Immature natural killer cell (primary cell): ENCODE results near the gene LDB1. TPM values are rescaled to one million over a fixed set of nuclear protein-coding genes. Genes with fewer than 3 reads are reported as not detected.
A peak's percentile ranks its signal among the peaks of the same experiment; 100 is the strongest.

ENCODE experiments used
- DNase-seq, 3 donors: peaks; one replicate each; pipeline ENCODE4 v3.0.0; 2022; ENCODE audit warnings: mixed read lengths in 1 of 3
- H3K27ac Mint-ChIP-seq, 6 donors: one replicate each; pipeline ENCODE4 v1.8.0; 2020; ENCODE audit warnings: mixed read lengths in 6 of 6, mild to moderate bottlenecking in 5 of 6, inconsistent platforms in 4 of 6, moderate library complexity in 3 of 6
- H3K27me3 Mint-ChIP-seq, 3 donors: one replicate each; pipeline ENCODE4 v1.8.0; 2020 to 2021; ENCODE audit warnings: low read depth in 3 of 3, mild to moderate bottlenecking in 3 of 3, mixed read lengths in 3 of 3, moderate library complexity in 3 of 3, inconsistent platforms in 1 of 3
- H3K36me3 Mint-ChIP-seq, 3 donors: one replicate each; pipeline ENCODE4 v1.8.0; 2020; ENCODE audit warnings: mixed read lengths in 3 of 3, inconsistent platforms in 2 of 3, mild to moderate bottlenecking in 2 of 3
- H3K4me1 Mint-ChIP-seq, 2 donors: one replicate each; pipeline ENCODE4 v1.8.0; 2020; ENCODE audit warnings: inconsistent platforms in 2 of 2, mild to moderate bottlenecking in 2 of 2, mixed read lengths in 2 of 2, moderate library complexity in 1 of 2
- H3K4me3 Mint-ChIP-seq, 5 donors: one replicate each; pipeline ENCODE4 v1.8.0; 2020; ENCODE audit warnings: mild to moderate bottlenecking in 5 of 5, mixed read lengths in 5 of 5, inconsistent platforms in 3 of 5, moderate library complexity in 3 of 5
- H3K9me3 Mint-ChIP-seq, 6 donors: one replicate each; pipeline ENCODE4 v1.8.0; 2020; ENCODE audit warnings: mild to moderate bottlenecking in 6 of 6, mixed read lengths in 6 of 6, inconsistent platforms in 4 of 6, moderate library complexity in 3 of 6
- polyA plus RNA-seq, 3 donors: library from polyadenylated mRNA; unstranded; fragments of 300-500 nt; fragmentation: Illumina TruSeq; gene quantifications; one replicate each; pipeline ENCODE4 v1.2.3, GENCODE V29; 2021

Gene LDB1
- polyA plus RNA-seq, 3 donors from 2014 or later = 5.5 to 24.8 (median 24.2) TPM

DNA sequence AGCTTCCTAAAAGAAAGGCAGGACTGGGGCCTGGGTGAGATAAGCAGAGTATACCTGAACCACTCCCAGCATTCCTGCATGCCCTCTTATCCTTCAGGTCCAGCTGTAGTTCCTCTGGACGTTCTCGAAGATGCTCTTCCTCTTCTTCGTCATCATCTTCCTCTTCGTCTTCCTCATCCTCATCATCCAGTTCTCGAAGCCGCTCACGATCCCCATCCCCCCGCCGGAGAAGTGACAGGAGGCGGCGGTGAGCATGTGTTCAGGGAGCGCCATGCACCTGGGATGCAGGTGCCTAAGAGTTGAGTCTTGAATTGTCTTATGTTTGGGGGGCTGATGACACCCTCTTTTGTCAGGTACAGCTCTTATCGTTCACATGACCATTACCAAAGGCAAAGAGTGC, 28.1 kb upstream of the LDB1 start:
- Mint-ChIP-seq H3K27me3 (peaks cover 0 to 11% (median 10%) of the 10 kb centered on the region in 3 donors), H3K27ac (peak overlapping the region in 2 of 6 donors; percentile 3 to 55), H3K36me3 (peaks cover 15 to 24% (median 19%) of the 10 kb centered on the region in 3 donors), H3K4me3 (no peak overlapping the region), H3K4me1 (peaks cover 23 to 27% of the 10 kb centered on the region in 2 donors), H3K9me3 (no peaks in the 10 kb centered on the region)
- no peak for DNase-seq

GRCh38 chr10:102147561-102147960, 27.4 kb upstream of the LDB1 start:
- Mint-ChIP-seq H3K36me3 (peaks cover 15 to 25% (median 24%) of the 10 kb centered on the region in 3 donors), H3K4me1 (peaks cover 16 to 20% of the 10 kb centered on the region in 2 donors), H3K9me3 (no peaks in the 10 kb centered on the region), H3K27me3 (peaks cover 0 to 9% (median 8%) of the 10 kb centered on the region in 3 donors), H3K27ac (peak overlapping the region in 4 of 6 donors; percentile 17 to 62 (median 52)), H3K4me3 (no peak overlapping the region)
- no peak for DNase-seq

GRCh38 chr10:102146971-102147428, 26.8 kb upstream of the LDB1 start:
- Mint-ChIP-seq H3K27ac (peak overlapping the region in 4 of 6 donors; percentile 17 to 58 (median 52)), H3K4me1 (peaks cover 12 to 14% of the 10 kb centered on the region in 2 donors), H3K27me3 (peaks cover 0 to 4% (median 3%) of the 10 kb centered on the region in 3 donors)

GRCh38 chr10:102141583-102142107, 21.5 kb upstream of the LDB1 start:
- Mint-ChIP-seq H3K36me3 (peaks cover 11 to 42% (median 19%) of the 10 kb centered on the region in 3 donors), H3K4me3 (no peak overlapping the region), H3K9me3 (no peaks in the 10 kb centered on the region), H3K27me3 (peaks cover 1 to 3% (median 2%) of the 10 kb centered on the region in 3 donors), H3K27ac (no peak overlapping the region), H3K4me1 (peaks cover 5 to 7% of the 10 kb centered on the region in 2 donors)
- no peak for DNase-seq

More at GRCh38 chr10:102146971-102147428, 26.8 kb upstream of the LDB1 start:
- DNase-seq = no peak
- H3K4me3 Mint-ChIP-seq = no peak overlapping the region
- peaks cover 15 to 26% (median 24%) of the 10 kb centered on the region in 3 donors for H3K36me3 Mint-ChIP-seq
- no peaks in the 10 kb centered on the region for H3K9me3 Mint-ChIP-seq

DNA sequence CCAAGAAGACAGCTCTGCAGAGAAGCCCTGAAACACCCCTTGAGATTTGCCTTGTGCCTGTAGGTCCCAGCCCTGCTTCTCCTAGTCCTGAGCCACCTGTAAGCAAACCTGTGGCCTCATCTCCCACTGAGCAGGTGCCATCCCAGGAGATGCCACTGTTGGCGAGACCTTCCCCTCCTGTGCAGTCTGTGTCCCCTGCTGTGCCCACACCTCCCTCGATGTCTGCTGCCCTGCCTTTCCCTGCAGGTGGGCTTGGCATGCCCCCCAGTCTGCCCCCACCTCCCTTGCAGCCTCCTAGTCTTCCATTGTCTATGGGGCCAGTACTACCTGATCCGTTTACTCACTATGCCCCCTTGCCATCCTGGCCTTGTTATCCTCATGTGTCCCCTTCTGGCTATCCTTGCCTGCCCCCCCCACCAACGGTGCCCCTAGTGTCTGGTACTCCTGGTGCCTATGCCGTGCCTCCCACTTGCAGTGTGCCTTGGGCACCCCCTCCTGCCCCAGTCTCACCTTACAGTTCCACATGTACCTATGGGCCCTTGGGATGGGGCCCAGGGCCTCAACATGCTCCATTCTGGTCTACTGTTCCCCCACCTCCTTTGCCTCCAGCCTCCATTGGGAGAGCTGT, 20.9 kb upstream of the LDB1 start:
- no peak overlapping the region for H3K4me3 Mint-ChIP-seq
- H3K36me3 Mint-ChIP-seq = peaks cover 11 to 41% (median 17%) of the 10 kb centered on the region in 3 donors
- H3K27me3 Mint-ChIP-seq = peaks cover 0 to 3% (median 2%) of the 10 kb centered on the region in 3 donors
- DNase-seq = no peak
- H3K4me1 Mint-ChIP-seq = peaks cover 7 to 10% of the 10 kb centered on the region in 2 donors
- no peak overlapping the region for H3K27ac Mint-ChIP-seq
- no peaks in the 10 kb centered on the region for H3K9me3 Mint-ChIP-seq

- H3K27ac Mint-ChIP-seq = peak overlapping the region in 1 of 6 donors; percentile 4
- no peak overlapping the region for H3K4me3 Mint-ChIP-seq
- DNase-seq = no peak
- H3K9me3 Mint-ChIP-seq = no peaks in the 10 kb centered on the region
- peaks cover 0 to 3% (median 3%) of the 10 kb centered on the region in 3 donors for H3K27me3 Mint-ChIP-seq
- H3K4me1 Mint-ChIP-seq = peaks cover 10 to 16% of the 10 kb centered on the region in 2 donors
- H3K36me3 Mint-ChIP-seq = peaks cover 11 to 36% (median 13%) of the 10 kb centered on the region in 3 donors
These were observed 20.1 kb upstream of the LDB1 start for GRCh38 chr10:102140218-102140617.

- DNase-seq = no peak
- Mint-ChIP-seq H3K4me3 (no peak overlapping the region), H3K9me3 (no peaks in the 10 kb centered on the region), H3K36me3 (peaks cover 11 to 36% (median 13%) of the 10 kb centered on the region in 3 donors), H3K27ac (no peak overlapping the region), H3K4me1 (peaks cover 15 to 23% of the 10 kb centered on the region in 2 donors), H3K27me3 (peaks cover 0 to 3% (median 3%) of the 10 kb centered on the region in 3 donors)
These were observed 19.3 kb upstream of the LDB1 start for GRCh38 chr10:102139281-102140110.

DNA sequence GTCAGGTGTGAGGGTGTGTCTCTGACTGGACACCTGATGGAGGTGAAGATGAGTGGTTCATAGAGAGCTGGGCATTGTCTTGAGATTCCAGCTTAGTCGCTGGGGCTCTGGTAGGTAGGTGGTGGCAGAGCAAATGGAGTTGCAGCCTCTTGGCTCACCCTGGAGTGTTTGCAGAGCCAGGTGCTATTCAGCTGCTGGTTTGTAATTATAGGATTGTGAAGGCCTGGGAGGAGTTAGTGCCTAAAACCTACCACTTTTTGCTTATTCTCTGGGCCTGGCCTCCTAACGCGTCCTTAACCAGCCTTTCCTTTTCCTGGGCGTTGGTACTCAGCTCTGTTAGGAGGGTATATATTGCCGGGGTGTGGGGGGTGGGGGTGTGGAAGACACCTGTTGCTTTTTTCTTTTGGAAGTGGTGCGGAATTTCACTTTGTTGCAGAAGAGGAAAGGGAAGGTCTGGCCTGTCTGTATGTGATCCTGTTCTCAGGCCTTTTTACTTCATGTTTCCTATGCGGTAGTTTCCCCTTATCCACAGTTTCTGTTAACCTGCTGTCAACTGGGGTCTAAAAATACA, 15.9 kb upstream of the LDB1 start:
- H3K9me3 Mint-ChIP-seq = no peaks in the 10 kb centered on the region
- peaks cover 33 to 45% of the 10 kb centered on the region in 2 donors for H3K4me1 Mint-ChIP-seq
- peak overlapping the region in 4 of 5 donors; percentile 1 to 10 (median 4) for H3K4me3 Mint-ChIP-seq
- H3K27me3 Mint-ChIP-seq = peaks cover 3 to 12% (median 3%) of the 10 kb centered on the region in 3 donors
- H3K36me3 Mint-ChIP-seq = peaks cover 3 to 23% (median 6%) of the 10 kb centered on the region in 3 donors
- DNase-seq = no peak
- peak overlapping the region in 4 of 6 donors; percentile 15 to 68 (median 42) for H3K27ac Mint-ChIP-seq

DNA sequence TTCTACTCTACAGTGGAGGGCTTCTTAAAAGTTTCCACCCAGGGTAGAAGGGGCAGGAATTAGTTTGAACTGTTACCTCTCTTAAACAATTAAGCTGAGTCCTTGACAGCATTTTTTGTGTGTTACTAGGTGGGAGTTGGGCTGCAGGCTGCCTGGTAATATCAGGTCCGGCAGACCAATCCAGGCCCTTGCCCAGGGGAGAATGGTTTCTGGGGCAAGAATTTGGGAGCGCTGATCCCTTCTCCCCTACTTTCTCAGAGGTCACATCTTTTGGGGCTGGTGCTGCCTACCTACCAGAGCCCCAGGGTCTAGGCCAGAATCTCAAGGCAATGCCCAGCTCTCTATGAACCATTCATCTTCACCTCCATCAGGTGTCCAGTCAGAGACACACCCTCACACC, 14.2 kb upstream of the LDB1 start:
- no peaks in the 10 kb centered on the region for H3K9me3 Mint-ChIP-seq
- peaks cover 0 to 10% (median under 1%) of the 10 kb centered on the region in 3 donors for H3K36me3 Mint-ChIP-seq
- H3K27me3 Mint-ChIP-seq = peaks cover 2 to 12% (median 3%) of the 10 kb centered on the region in 3 donors
- peak overlapping the region; percentile 92 to 99 (median 95) for H3K4me3 Mint-ChIP-seq
- H3K4me1 Mint-ChIP-seq = peaks cover 33 to 45% of the 10 kb centered on the region in 2 donors
- H3K27ac Mint-ChIP-seq = peak overlapping the region; percentile 83 to 96 (median 94)
- DNase-seq = no peak

- Mint-ChIP-seq H3K4me3 (peak overlapping the region; percentile 92 to 99 (median 95)), H3K4me1 (peaks cover 33 to 45% of the 10 kb centered on the region in 2 donors), H3K36me3 (peaks cover 0 to 3% (median 0%) of the 10 kb centered on the region in 3 donors), H3K9me3 (no peaks in the 10 kb centered on the region), H3K27me3 (peaks cover 3 to 12% (median 4%) of the 10 kb centered on the region in 3 donors), H3K27ac (peak overlapping the region; percentile 88 to 99 (median 98))
- no peak for DNase-seq
These were observed 13.4 kb upstream of the LDB1 start for GRCh38 chr10:102133373-102134195.

- Mint-ChIP-seq H3K9me3 (no peaks in the 10 kb centered on the region), H3K4me3 (peak within 1 kb of the TSS; percentile 92 to 99 (median 95)), H3K4me1 (peaks cover 33 to 44% of the 10 kb centered on the region in 2 donors), H3K36me3 (no peaks in the 10 kb centered on the region), H3K27ac (peak within 1 kb of the TSS; percentile 88 to 99 (median 98)), H3K27me3 (peaks cover 3 to 12% (median 4%) of the 10 kb centered on the region in 3 donors)
- peak; percentile 94 to 96 (median 95) for DNase-seq
These were observed 12.6 kb upstream of the LDB1 start, which contains the start of gene PPRC1 for GRCh38 chr10:102132563-102133372. Gene PPRC1 (plus strand): TSS chr10:102133040. CDS start chr10:102133069, 29 bp downstream.

DNA sequence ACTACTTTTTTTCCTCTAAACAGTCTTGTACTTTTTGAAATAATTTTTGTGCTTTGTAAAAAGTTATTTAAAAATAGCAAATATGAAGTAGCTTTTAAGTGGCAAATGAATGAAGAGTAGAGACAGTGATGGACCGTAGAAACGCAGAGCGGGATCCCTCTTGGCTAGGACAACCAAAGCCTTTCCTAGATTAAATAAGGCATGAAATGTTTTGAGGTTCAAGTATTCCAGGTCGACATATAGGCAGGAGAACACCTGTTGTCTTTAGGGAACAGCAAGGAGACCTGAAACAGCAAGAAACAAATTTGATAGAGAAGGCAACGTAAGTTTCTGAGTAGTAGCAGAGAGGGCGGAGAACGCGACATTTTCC, 12.0 kb upstream of the LDB1 start:
- Mint-ChIP-seq H3K4me1 (peaks cover 30 to 38% of the 10 kb centered on the region in 2 donors), H3K27me3 (peaks cover 3 to 12% (median 4%) of the 10 kb centered on the region in 3 donors), H3K4me3 (peak overlapping the region; percentile 92 to 99 (median 95)), H3K36me3 (no peaks in the 10 kb centered on the region), H3K27ac (peak overlapping the region; percentile 88 to 99 (median 98)), H3K9me3 (no peaks in the 10 kb centered on the region)
- DNase-seq = no peak
